GM12878 (cell line): Measurements from ENCODE around the gene DYNLT4. TPM values are rescaled to one million over a fixed set of nuclear protein-coding genes. Genes with fewer than 3 reads are reported as not detected.
A peak's percentile ranks its signal among the peaks of the same experiment; 100 is the strongest.

ENCODE experiments used
- ATF3 ChIP-seq: IDR thresholded peaks from 2 replicates; pipeline ENCODE4 v1.6.1; 2011; ENCODE audit warnings: low read depth, mild to moderate bottlenecking, low read length, moderate library complexity, borderline replicate concordance; ENCODE audit errors: extremely low read depth
- ATF7 ChIP-seq: fragments of 450-650 bp; IDR thresholded peaks from 2 replicates; pipeline ENCODE4 v1.6.1; 2016; ENCODE audit warnings: low read depth, mild to moderate bottlenecking
- CBFB ChIP-seq: IDR thresholded peaks from 2 replicates; pipeline ENCODE4 v1.6.1; 2016; ENCODE audit warnings: antibody characterized with exemption, low read depth
- EZH2 ChIP-seq: IDR thresholded peaks from 2 replicates; pipeline ENCODE4 v1.6.1; 2012; ENCODE audit warnings: low read depth, mild to moderate bottlenecking, control low read depth, inconsistent platforms, low read length, borderline replicate concordance; ENCODE audit not compliant: control insufficient read depth
- IKZF2 ChIP-seq, 2 experiments: fragments of 450-650 bp; IDR thresholded peaks; 2 replicates each; pipeline ENCODE4 v1.6.1; 2017; ENCODE audit warnings: mild to moderate bottlenecking in 2 of 2, moderate library complexity in 2 of 2
- MEF2B ChIP-seq: fragments of 450-650 bp; IDR thresholded peaks from 2 replicates; pipeline ENCODE4 v1.6.1; 2018; ENCODE audit warnings: mild to moderate bottlenecking, moderate library complexity; ENCODE audit not compliant: partially characterized antibody, poor library complexity, severe bottlenecking
- MTA2 ChIP-seq: fragments of 450-650 bp; IDR thresholded peaks from 2 replicates; pipeline ENCODE4 v1.6.1; 2016; ENCODE audit warnings: low read depth, mild to moderate bottlenecking, moderate library complexity
- PAX8 ChIP-seq: fragments of 450-650 bp; IDR thresholded peaks from 2 replicates; pipeline ENCODE4 v1.6.1; 2017; ENCODE audit warnings: mild to moderate bottlenecking, moderate library complexity
- POLR2AphosphoS5 ChIP-seq: IDR thresholded peaks from 2 replicates; pipeline ENCODE4 v1.6.1; 2011; ENCODE audit warnings: mild to moderate bottlenecking, low read length, inconsistent platforms
- RB1 ChIP-seq: fragments of 450-650 bp; formaldehyde crosslinking; IDR thresholded peaks from 2 replicates; pipeline ENCODE4 v1.6.1; 2017; ENCODE audit warnings: mild to moderate bottlenecking, borderline replicate concordance
- RELB ChIP-seq: fragments of 450-650 bp; IDR thresholded peaks from 2 replicates; pipeline ENCODE4 v1.6.1; 2017; ENCODE audit warnings: low read depth, mild to moderate bottlenecking, moderate library complexity
- SP1 ChIP-seq: IDR thresholded peaks from one replicate; pipeline ENCODE4 v1.6.1; 2011; ENCODE audit warnings: low read depth, low read length
- SPI1 ChIP-seq: IDR thresholded peaks from 2 replicates; pipeline ENCODE4 v1.6.1; 2011; ENCODE audit warnings: low read depth, mild to moderate bottlenecking, low read length, moderate library complexity, borderline replicate concordance; ENCODE audit not compliant: insufficient read depth
- SRF ChIP-seq, 2 experiments: IDR thresholded peaks; 2 replicates each; pipeline ENCODE4 v1.6.1; 2011; ENCODE audit warnings: low read depth in 2 of 2, low read length in 2 of 2, mild to moderate bottlenecking in 1 of 2, moderate library complexity in 1 of 2
- SUZ12 ChIP-seq: fragments of 200-600 bp; sonication (generic); IDR thresholded peaks from one replicate; pipeline ENCODE4 v1.6.1; 2018; ENCODE audit warnings: antibody characterized with exemption, mild to moderate bottlenecking; ENCODE audit not compliant: unreplicated experiment
- TBL1XR1 ChIP-seq: IDR thresholded peaks from 2 replicates; pipeline ENCODE4 v1.6.1; 2012; ENCODE audit warnings: low read depth, low read length, improper control_type of control experiment
- TCF12 ChIP-seq: IDR thresholded peaks from 2 replicates; pipeline ENCODE4 v1.6.1; 2011; ENCODE audit warnings: low read depth, mild to moderate bottlenecking, low read length
- YY1 ChIP-seq: IDR thresholded peaks from 2 replicates; pipeline ENCODE4 v1.6.1; 2011; ENCODE audit warnings: low read depth, mild to moderate bottlenecking, low read length
- ZNF207 ChIP-seq: fragments of 450-650 bp; IDR thresholded peaks from 2 replicates; pipeline ENCODE4 v1.6.1; 2014; ENCODE audit warnings: antibody characterized with exemption, mild to moderate bottlenecking, borderline replicate concordance
- ZNF384 ChIP-seq: IDR thresholded peaks from 2 replicates; pipeline ENCODE4 v1.6.1; 2012; ENCODE audit warnings: low read depth, mild to moderate bottlenecking, low read length, improper control_type of control experiment, borderline replicate concordance
- ZNF622 ChIP-seq: fragments of 450-650 bp; IDR thresholded peaks from 2 replicates; pipeline ENCODE4 v1.6.1; 2017; ENCODE audit warnings: mild to moderate bottlenecking, inconsistent platforms
- ZSCAN29 ChIP-seq: fragments of 450-650 bp; IDR thresholded peaks from 2 replicates; pipeline ENCODE4 v1.6.1; 2017; ENCODE audit warnings: mild to moderate bottlenecking, moderate library complexity
- polyA plus RNA-seq, 11 experiments: library from polyadenylated mRNA; depleted of rRNA in 4 of 11; unstranded in 6 of 11; stranded (reverse) in 5 of 11; fragments of >200 nt; fragmentation: Nextera tagmentation in 4 of 11; fragmentation: Illumina TruSeq in 1 of 11; extraction: Ambion mirVana in 4 of 11; extraction: Trizol in 1 of 11; gene quantifications; 1 replicate in 1 of 11; 2 replicates in 10 of 11; pipeline versions ENCODE4 v1.2.1 to v1.2.3, GENCODE V29; 2011 to 2016; ENCODE audit warnings: inconsistent platforms in 2 of 11, missing spikeins in 2 of 11, low read depth in 1 of 11
- total RNA-seq, 4 experiments: library from RNA; depleted of rRNA in 3 of 4; stranded (reverse); fragments of >200 nt in 3 of 4; fragmentation: Illumina TruSeq in 1 of 4; extraction: Trizol in 1 of 4; gene quantifications; 2 replicates each; pipeline versions ENCODE4 v1.2.1 to v1.2.3, GENCODE V29; 2013 to 2021
- TF ChIP-seq, protein P1 (sequence below): IDR thresholded peaks from 2 replicates; pipeline ENCODE4 v1.6.1; 2012; ENCODE audit warnings: low read depth, low read length, improper control_type of control experiment
- TF ChIP-seq, protein P2 (sequence below): fragments of 450-650 bp; formaldehyde crosslinking; IDR thresholded peaks from 2 replicates; pipeline ENCODE4 v1.5.0; 2022; ENCODE audit warnings: mild to moderate bottlenecking, missing genetic modification characterization

DYNLT4 gene
- total and polyA plus RNA-seq, 10 of the 15 experiments (the other 5 are each of a cell fraction or from before 2014, with no cell fraction given): 0.23 to 0.28 TPM; not detected in 8

DNA sequence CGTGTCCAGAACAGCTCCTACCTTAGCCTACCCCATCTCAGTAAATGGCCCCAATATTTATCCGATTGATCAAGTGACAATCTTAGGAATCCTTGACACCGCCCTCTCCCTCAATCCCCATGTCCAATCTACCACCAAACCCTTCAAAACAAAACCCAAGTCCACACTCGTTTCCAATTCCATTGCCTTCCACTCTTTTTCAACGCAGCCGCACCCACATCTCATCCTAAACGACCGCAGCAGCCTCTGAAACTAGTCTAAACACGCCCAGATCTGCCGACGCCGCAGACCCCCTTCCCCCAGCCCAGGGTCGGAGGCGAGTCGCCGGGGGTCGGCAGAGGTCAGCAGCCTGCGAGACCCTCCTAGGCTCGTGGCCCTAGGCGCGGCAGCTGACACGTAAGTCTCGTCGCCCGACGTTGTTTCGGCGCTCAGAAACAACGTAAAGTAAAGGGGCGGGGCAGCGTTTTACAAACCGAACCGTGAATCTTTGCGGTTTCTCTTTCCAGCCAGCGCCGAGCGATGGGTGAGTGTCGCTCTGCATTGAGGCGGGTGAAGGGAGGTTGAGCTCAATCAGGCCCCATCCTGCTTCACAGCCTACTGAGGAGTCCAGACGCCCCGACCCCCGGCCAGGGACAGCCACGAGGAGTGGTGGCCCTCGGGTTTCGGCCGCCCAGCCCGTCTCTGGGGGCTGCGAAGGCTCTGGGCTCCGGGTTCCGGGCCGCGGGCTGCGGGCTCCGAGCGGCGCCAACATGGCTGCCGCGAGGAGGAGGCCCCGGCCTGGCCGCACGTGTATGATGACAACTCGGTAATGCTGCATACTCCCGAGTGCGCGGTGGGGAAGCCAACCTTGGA is 31.8 kb downstream of the DYNLT4 start, which contains the start of gene RPS8 (continued):
- TF ChIP-seq PAX8: peak; percentile 79; the same call in 1 of the 2 replicates
- no peak for TF ChIP-seq ZNF384
- TF ChIP-seq SP1: peak; percentile 87
- TF ChIP-seq ATF7: peak; percentile 30; the same call in 1 of the 2 replicates
- TF ChIP-seq POLR2AphosphoS5: peak; percentile 100
- no peak for TF ChIP-seq TBL1XR1
- TF ChIP-seq SRF (IDR thresholded peaks at IDR 0.05; ENCODE audit: low read depth in 2 of 2, low read length in 2 of 2): peak in 1 of 2 experiments; percentile 92; a peak in 2 of 4 replicates
- TF ChIP-seq IKZF2 (IDR thresholded peaks at IDR 0.05): peak; percentile 33 to 45; a peak in 1 of 4 replicates
- TF ChIP-seq, protein P1, sequence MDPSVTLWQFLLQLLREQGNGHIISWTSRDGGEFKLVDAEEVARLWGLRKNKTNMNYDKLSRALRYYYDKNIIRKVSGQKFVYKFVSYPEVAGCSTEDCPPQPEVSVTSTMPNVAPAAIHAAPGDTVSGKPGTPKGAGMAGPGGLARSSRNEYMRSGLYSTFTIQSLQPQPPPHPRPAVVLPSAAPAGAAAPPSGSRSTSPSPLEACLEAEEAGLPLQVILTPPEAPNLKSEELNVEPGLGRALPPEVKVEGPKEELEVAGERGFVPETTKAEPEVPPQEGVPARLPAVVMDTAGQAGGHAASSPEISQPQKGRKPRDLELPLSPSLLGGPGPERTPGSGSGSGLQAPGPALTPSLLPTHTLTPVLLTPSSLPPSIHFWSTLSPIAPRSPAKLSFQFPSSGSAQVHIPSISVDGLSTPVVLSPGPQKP: 0 out of 2 replicates have a peak, but pooled peaks have one; percentile 37
- 0 out of 2 replicates have a peak, but pooled peaks have one; percentile 52 for TF ChIP-seq TCF12
- no peak for TF ChIP-seq SUZ12
- TF ChIP-seq RB1: peak; percentile 87; the same call in 1 of the 2 replicates
- TF ChIP-seq, protein P2, sequence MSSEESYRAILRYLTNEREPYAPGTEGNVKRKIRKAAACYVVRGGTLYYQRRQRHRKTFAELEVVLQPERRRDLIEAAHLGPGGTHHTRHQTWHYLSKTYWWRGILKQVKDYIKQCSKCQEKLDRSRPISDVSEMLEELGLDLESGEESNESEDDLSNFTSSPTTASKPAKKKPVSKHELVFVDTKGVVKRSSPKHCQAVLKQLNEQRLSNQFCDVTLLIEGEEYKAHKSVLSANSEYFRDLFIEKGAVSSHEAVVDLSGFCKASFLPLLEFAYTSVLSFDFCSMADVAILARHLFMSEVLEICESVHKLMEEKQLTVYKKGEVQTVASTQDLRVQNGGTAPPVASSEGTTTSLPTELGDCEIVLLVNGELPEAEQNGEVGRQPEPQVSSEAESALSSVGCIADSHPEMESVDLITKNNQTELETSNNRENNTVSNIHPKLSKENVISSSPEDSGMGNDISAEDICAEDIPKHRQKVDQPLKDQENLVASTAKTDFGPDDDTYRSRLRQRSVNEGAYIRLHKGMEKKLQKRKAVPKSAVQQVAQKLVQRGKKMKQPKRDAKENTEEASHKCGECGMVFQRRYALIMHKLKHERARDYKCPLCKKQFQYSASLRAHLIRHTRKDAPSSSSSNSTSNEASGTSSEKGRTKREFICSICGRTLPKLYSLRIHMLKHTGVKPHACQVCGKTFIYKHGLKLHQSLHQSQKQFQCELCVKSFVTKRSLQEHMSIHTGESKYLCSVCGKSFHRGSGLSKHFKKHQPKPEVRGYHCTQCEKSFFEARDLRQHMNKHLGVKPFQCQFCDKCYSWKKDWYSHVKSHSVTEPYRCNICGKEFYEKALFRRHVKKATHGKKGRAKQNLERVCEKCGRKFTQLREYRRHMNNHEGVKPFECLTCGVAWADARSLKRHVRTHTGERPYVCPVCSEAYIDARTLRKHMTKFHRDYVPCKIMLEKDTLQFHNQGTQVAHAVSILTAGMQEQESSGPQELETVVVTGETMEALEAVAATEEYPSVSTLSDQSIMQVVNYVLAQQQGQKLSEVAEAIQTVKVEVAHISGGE (CRISPR knock-in tag): no peak
- no peak for TF ChIP-seq ZNF622
- peak; percentile 68 for TF ChIP-seq MEF2B
- TF ChIP-seq CBFB: peak; percentile 100
- no peak for TF ChIP-seq SPI1
- peak; percentile 91 for TF ChIP-seq ATF3
- no peak for TF ChIP-seq EZH2
- peak; percentile 44; the same call in 1 of the 2 replicates for TF ChIP-seq MTA2
- TF ChIP-seq ZNF207: peak; percentile 84
- TF ChIP-seq ZSCAN29: peak; percentile 79; the same call in 1 of the 2 replicates
- TF ChIP-seq YY1: peak; percentile 93
- TF ChIP-seq RELB: peak; percentile 90
